ENCODE data around the gene GPAM.

The GPAM gene

DNA sequence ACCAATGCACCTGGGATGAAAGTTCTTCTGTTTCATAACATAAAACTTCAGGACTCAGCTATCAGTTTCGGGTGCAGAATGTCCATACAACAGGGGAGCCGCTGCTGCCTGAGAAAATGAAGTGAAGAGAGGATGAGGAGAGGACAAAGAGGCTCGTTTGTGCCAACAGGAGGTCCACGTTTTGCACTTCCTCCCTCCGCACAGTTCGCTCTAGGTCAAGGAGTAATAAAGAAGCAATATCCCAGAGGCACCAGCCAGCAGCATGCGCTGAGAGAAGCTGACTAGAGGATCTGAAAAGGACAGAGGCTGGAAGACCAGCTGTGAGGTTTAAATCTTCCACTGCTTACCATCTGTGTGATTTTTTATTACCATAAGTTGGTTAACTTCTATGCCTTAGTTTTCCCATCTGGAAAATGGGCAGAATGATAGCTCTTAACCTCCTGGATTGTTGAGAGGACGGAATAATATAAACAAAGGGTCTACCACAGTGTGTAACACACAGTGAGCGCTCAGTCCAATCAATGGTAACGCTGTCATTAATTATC, 709 bp downstream of the GPAM start:
- no peak for DNase-seq (ENCODE audit: low read depth)

DNA sequence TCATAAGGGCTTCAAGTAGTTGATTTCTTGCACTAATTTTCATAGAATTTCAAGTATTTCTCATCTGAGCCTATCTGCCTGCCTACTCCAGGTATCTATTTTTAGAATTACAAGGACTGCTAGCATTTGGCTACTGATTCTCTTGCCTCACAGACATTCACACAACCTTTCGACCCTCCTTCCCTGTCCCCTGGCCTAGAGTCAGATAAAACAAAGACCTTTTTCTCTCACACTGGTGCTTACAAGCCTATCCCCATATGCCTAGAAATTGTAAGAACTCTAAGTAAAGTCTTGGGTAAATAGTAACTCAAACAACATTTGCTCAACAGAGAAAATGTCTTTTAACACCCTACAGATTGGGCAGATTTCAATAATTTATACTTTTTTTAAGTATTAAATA, 6.3 kb downstream of the GPAM start:
- DNase-seq (ENCODE audit: low read depth) = no peak

DNA sequence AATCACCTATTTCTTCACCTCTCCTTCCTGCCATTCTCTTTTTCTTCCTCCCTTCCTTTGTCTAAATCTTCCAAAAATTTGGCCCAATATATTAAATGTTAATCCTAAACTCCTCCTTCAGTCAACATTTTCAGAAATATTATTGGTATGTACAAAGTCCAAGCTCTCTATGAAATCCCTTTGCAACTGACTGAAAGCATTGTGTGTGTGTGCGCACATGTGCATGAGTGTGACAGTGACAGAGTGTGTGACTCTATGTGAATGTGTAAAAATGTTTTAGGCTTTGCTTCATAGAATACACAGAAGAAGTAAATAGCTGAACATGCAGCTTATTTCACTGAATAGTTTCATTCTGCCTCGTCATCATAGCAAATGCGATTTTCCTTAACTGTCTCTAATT, 7.0 kb downstream of the GPAM start:
- no peak for DNase-seq (ENCODE audit: low read depth)

DNA sequence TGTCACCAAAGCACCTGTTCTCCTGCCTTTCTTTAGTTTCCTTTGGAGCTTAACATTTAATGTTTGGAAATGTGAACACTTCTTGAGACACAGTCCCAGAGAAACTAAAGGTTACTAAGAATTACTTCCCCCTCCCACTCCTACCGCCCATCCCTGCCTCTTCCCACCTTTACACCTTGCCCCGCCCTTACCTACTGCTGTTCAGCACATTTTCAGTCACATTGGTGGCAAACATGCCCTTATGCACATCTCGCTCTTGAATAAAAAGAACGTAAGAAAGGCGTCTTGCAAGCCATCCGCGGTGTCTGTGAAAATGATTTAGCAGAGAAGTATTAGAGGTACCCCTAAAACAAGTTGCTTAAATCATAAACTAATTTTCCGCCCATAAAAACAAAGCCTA, 8.2 kb downstream of the GPAM start:
- DNase-seq (ENCODE audit: low read depth) = no peak

DNA sequence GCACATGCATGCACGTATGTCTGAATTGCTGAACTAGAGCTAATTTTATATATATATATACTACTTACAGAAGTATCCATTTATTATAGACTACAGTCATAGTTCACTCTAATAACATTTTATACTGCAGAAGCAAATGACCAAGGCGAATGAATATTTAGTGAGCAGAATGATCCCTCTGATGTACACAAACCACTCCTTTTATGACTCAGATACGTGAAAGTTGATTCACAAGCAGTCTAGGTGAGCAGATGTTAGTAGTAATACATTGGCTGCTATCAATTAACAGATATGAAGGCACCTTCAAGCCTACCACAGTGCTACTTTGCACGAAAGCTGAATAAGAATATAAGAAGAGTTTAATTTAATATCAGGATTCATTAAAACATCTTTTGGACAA, 10.4 kb downstream of the GPAM start:
- DNase-seq (ENCODE audit: low read depth) = no peak

DNA sequence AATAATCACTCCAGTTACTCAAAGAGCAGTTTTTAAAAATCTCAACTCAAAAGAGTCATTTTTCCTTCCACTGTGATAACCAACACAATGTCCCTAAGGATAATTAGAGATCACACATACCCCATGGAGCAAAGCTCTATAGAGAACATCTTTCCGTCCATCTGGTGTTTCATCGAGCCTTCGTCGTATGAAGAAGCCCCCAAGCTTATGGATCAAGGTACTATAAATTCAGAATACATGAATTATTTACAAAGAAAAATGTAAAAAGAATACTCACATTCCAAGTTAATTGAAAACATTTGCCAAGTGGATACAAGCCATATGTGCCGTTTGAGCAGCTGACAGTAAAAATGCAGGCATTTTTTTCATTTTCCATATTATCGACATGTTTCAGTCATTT, 14.8 kb downstream of the GPAM start:
- no peak for DNase-seq (ENCODE audit: low read depth)

GRCh38 chr10:112166800-112167199, 16.8 kb downstream of the GPAM start:
- DNase-seq (ENCODE audit: low read depth) = no peak

DNA sequence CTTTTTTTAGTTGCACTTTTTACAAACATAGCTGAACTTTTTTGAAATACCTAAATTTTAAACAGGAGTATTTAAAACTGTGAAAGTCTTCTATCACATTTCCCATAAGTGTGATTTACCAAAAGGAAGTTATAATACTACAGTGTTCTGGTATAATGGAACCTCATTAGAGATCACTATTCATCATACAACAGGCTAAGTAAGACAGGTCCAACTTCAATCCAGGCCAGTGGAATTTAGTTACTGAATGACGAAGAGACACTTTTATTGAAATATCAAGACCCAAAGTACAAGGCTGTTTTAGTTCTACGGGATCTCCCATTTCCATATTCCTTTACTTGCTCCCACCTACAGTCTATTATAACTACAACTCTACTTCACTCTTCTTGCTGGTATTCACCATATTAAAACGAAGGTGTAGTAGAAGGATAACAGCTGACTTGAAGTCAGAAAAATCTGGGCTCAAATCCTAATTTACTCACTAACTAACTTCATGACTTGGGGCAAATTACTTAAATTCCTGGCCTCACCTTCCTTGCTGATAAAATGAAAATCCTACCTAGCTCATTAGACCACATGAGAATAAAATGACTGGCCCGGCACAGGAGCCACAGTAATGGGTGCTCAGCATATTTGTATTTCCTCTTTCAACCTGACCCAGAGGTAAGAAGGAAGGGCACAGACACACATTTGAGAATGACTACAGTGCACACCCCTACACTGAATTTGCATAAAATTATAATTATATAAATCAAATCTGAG, 21.6 kb downstream of the GPAM start:
- DNase-seq (ENCODE audit: low read depth) = no peak

- DNase-seq (ENCODE audit: low read depth) = no peak
Observed at GRCh38 chr10:112160834-112161233, 22.7 kb downstream of the GPAM start.

DNA sequence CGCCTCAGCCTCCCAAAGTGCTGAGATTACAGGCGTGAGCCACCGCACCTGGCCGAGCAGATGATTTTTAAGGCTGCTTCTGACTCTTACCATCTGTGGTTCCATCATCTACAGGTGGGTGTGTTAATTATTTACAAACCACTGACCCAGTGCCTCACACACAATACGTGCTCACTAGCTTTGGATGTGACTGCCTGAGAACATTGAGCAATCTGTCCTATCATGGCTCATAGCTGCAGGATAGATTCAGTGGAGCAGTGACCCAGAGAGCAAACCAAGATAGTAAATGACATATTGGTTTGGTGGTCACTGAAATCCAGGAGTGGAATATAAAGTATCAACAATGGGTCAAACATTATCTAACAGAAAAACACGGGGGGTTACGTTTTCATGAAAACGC, 24.1 kb downstream of the GPAM start:
- DNase-seq (ENCODE audit: low read depth) = no peak

GRCh38 chr10:112151524-112152039, 32.0 kb downstream of the GPAM start:
- no peak for DNase-seq (ENCODE audit: low read depth)

DNA sequence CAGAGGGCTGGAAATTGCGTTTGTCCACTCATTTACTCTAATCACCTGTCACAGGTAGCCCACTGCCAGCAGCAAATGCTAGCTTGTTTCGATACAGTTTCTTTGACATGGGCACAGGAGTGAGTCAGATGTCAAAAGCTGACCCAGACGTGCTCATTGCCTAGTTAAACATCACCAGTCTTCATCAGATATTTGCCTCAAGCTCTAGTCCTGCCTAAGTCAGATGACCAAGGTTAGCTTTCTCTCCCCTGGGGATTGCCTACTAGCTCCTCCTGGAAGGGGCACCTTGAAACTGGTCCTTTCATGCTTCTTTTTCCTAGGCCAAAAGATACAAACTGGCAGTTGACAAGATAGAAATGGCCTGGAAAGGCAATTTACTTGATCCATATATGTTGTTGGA, 35.2 kb downstream of the GPAM start:
- DNase-seq (ENCODE audit: low read depth) = no peak

DNA sequence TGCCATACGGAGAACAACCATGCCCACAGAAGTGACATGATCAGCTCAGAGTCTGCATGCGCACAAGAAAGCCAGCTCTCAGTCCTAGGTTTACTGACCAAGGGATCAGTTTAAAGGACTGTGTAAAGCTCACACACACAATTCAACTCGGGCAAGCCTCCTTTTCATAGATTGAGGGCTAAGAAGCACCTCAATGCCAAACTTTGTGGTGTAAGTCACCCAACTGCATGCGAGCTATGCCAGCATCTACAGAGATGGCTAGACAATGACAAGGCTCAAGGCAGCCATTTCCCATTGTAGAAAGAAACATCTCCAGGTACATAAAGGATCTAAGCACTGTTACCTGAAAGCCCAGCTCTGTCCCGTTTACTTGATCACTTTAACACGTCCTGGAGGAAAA, 36.8 kb downstream of the GPAM start:
- no peak for DNase-seq (ENCODE audit: low read depth)

DNA sequence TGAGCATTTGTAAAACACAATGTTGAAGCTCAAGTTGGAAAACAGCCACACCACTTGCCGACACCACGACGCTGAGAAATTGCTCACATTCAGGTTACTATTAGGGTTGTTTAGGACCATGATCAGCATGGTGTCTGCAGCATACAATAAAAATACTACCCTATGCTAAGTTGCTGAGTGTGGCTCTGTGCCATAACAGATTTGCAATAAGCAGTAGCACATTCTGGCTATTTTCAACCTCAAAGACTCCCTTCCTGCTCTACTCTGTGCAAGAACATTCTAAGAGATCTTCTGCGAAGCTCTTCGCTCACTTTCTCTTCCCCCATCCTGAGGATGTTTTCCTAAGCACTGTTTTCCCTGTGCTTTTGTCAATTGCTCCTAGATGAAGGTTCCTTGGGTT, 38.3 kb downstream of the GPAM start:
- no peak for DNase-seq (ENCODE audit: low read depth)

DNA sequence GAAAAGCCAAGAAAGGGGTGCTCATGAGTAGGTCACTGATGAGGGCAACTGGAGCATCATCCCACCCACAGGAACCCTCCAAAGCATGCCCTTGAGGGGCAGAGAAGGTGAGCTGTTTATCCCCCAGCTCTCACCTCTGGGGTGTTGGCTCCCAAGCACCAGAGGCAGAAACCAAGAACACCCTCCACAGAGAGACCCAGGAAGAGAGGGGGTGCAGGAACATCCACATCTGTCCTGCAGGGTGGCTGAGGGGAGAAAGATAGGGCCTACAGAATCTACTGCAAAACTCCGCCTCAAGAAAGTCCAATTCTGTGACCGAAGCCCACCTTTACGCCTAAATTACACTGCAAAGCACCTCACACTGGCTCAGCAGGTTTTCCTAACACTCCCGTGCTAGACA, 40.1 kb downstream of the GPAM start:
- DNase-seq (ENCODE audit: low read depth) = no peak

- DNase-seq (ENCODE audit: low read depth) = no peak
Observed at GRCh38 chr10:112141292-112141691, 42.3 kb downstream of the GPAM start.

- peak; percentile 42 for DNase-seq (ENCODE audit: low read depth)
Observed at GRCh38 chr10:112140110-112140970, 43.2 kb downstream of the GPAM start.

- DNase-seq (ENCODE audit: low read depth) = no peak
Observed at GRCh38 chr10:112139176-112139575, 44.4 kb downstream of the GPAM start.

DNA sequence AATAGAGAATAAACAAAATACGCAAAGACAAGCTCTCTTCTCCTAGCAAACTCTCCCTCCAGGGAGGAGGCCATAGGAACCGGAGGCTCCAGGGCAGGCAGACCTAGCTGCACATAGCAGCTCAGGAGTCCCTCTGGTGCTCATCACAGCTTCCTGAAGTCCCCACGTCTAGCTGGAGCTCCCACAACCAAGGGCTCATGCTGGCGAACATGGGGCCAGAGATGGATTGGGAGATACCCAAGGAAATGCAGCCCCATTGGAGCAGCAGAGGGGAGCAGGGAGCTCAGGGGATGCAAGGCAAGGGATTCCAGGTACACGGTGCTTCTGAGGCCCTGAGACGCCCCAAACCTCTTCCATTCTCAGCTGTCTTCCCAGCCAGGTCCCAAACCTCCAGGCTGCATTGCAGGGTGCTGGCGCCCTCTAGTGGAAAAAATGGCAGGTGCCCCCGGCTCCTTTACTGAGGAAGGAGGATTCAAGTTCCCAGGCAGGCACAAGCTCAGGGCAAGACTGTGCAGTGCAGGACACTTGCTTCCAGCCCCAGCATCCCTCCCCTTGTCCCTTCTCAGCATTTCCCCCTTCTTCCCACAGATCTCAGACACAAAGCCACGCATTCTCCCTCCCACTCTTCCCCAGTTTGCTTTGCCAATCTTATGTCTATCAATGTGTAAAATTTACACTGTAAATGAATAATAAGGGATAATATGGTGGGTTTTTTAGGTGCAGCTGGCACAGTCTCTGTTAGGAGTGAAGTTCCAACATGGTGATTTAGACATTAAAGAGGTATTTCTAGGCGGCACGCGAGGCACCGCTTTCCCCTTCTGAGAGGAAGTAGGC, 46.2 kb downstream of the GPAM start:
- peak; percentile 35 for DNase-seq (ENCODE audit: low read depth)

GRCh38 chr10:112136486-112137153, 46.9 kb downstream of the GPAM start:
- DNase-seq (ENCODE audit: low read depth) = no peak

- DNase-seq (ENCODE audit: low read depth) = no peak
Observed at GRCh38 chr10:112135604-112136003, 48.0 kb downstream of the GPAM start.

GRCh38 chr10:112132435-112132834, 51.1 kb downstream of the GPAM start:
- DNase-seq (ENCODE audit: low read depth) = no peak
